PC-9 (cell line): ENCODE measurements around the gene OR12D1. TPM values are rescaled to one million over a fixed set of nuclear protein-coding genes. Genes with fewer than 3 reads are reported as not detected.

Experiments used
- BruUV-seq: library from RNA; stranded (reverse); fragments of 400-500 nt; replicated peaks from 2 replicates; lab custom pipeline; 2021; lab: Mats Ljungman, UMichigan
- CTCF ChIA-PET: fragments of 300-600 bp; sonication (Branson Sonifier 250); formaldehyde crosslinking; loops from one replicate; lab custom pipeline; 2022; ENCODE audit warnings: antibody characterized with exemption; lab: Charles Lee
- POLR2A ChIA-PET: fragments of 300-600 bp; sonication (Branson Sonifier 250); formaldehyde crosslinking; loops from one replicate; lab custom pipeline; 2022; ENCODE audit warnings: antibody characterized with exemption; ENCODE audit not compliant: unreplicated experiment; lab: Charles Lee
- DNase-seq, 2 experiments: peaks; one replicate each; pipeline versions ENCODE4 v3.0.0 to v3.0.0-alpha.2; 2015 to 2022; ENCODE audit warnings: mixed read lengths in 1 of 2
- H2AFZ ChIP-seq: fragments of 200-600 bp; sonication (generic); 2 replicates; pipeline ENCODE4 v1.8.1; 2017; ENCODE audit warnings: antibody characterized with exemption
- H3F3A ChIP-seq: fragments of 200-600 bp; sonication (generic); 2 replicates; pipeline ENCODE4 v1.8.1; 2017; ENCODE audit warnings: antibody characterized with exemption, mild to moderate bottlenecking, low read depth; ENCODE audit not compliant: insufficient read depth
- H3K27ac ChIP-seq: fragments of 200-600 bp; sonication (generic); 2 replicates; pipeline ENCODE4 v1.6.1; 2016; ENCODE audit warnings: mixed run types
- H3K27me3 ChIP-seq: fragments of 200-600 bp; sonication (generic); 2 replicates; pipeline ENCODE4 v1.6.1; 2016; ENCODE audit warnings: low read depth, mixed run types; ENCODE audit not compliant: insufficient read depth
- H3K36me3 ChIP-seq: fragments of 200-600 bp; sonication (generic); 2 replicates; pipeline ENCODE4 v1.6.1; 2016; ENCODE audit warnings: low read depth, mixed run types
- H3K4me1 ChIP-seq: fragments of 200-600 bp; sonication (generic); replicated peaks from 2 replicates; pipeline ENCODE4 v1.6.1; 2016; ENCODE audit warnings: mixed run types; ENCODE audit not compliant: insufficient read depth
- H3K4me2 ChIP-seq: fragments of 200-600 bp; sonication (generic); 2 replicates; pipeline ENCODE4 v1.6.1; 2017; ENCODE audit warnings: mixed run types
- H3K4me3 ChIP-seq: fragments of 200-600 bp; sonication (generic); 2 replicates; pipeline ENCODE4 v1.6.1; 2016; ENCODE audit warnings: mixed run types
- H3K79me2 ChIP-seq: fragments of 200-600 bp; sonication (generic); 2 replicates; pipeline ENCODE4 v1.6.1; 2017; ENCODE audit warnings: low read depth, mixed run types
- H3K9me2 ChIP-seq: fragments of 200-600 bp; sonication (generic); 2 replicates; pipeline ENCODE4 v1.8.1; 2017; ENCODE audit warnings: mild to moderate bottlenecking; ENCODE audit not compliant: insufficient read depth
- H3K9me3 ChIP-seq: fragments of 200-600 bp; sonication (generic); 2 replicates; pipeline ENCODE4 v1.8.1; 2016; ENCODE audit warnings: low read depth; ENCODE audit not compliant: insufficient read depth
- H4K20me1 ChIP-seq: fragments of 200-600 bp; sonication (generic); 2 replicates; pipeline ENCODE4 v1.8.1; 2017; ENCODE audit not compliant: insufficient read depth
- CTCF ChIP-seq: fragments of 200-600 bp; sonication (generic); conservative IDR thresholded peaks from 2 replicates; pipeline ENCODE4 v1.6.1; 2017; ENCODE audit warnings: mixed run types, antibody characterized with exemption, mild to moderate bottlenecking, moderate library complexity
- EZH2 ChIP-seq: fragments of 200-600 bp; sonication (generic); IDR thresholded peaks from 2 replicates; pipeline ENCODE4 v1.8.0; 2017; ENCODE audit warnings: antibody characterized with exemption, low read depth
- intact Hi-C: fragments of 100-400 bp; cut with micrococcal nuclease; formaldehyde crosslinking; loops from one replicate; pipeline ENCODE4 v1.10.0; 2022; ENCODE audit not compliant: unreplicated experiment
- total RNA-seq: library from RNA; stranded (reverse); gene quantifications from 2 replicates; pipeline ENCODE4 v1.2.3, GENCODE V29; 2021

Gene OR12D1
- total RNA-seq, 1 experiment from 2014 or later: not detected

GRCh38 chr6:29376003-29376402, 38.7 kb upstream of the OR12D1 start:
- no peaks in the 10 kb centered on the region for H3K9me3 ChIP-seq
- no peaks in the 10 kb centered on the region for H3K27me3 ChIP-seq
- H3K36me3 ChIP-seq: no peaks in the 10 kb centered on the region
- TF ChIP-seq EZH2: no peak
- TF ChIP-seq CTCF: no peak
- ChIA-PET CTCF (no interaction called here), POLR2A (no interaction called here)
- no peak overlapping the region for H3K4me2 ChIP-seq
- H3K4me1 ChIP-seq: no peaks in the 10 kb centered on the region
- no peak overlapping the region for H3K27ac ChIP-seq
- DNase-seq: no peak
- intact Hi-C loops: no loop called here
- H3F3A ChIP-seq: no peaks in the 10 kb centered on the region
- no TSS peak for BruUV-seq
- no peaks in the 10 kb centered on the region for H3K9me2 ChIP-seq
- H3K4me3 ChIP-seq: no peak overlapping the region
- no peak overlapping the region for H2AFZ ChIP-seq
- H4K20me1 ChIP-seq: no peaks in the 10 kb centered on the region
- no peaks in the 10 kb centered on the region for H3K79me2 ChIP-seq

GRCh38 chr6:29388533-29388932, 26.2 kb upstream of the OR12D1 start:
- no peak for TF ChIP-seq EZH2
- TF ChIP-seq CTCF: no peak
- intact Hi-C loops: no loop called here
- no peaks in the 10 kb centered on the region for H3K4me1 ChIP-seq
- no peaks in the 10 kb centered on the region for H3K9me2 ChIP-seq
- no peak overlapping the region for H3K4me3 ChIP-seq
- no peak overlapping the region for H3K4me2 ChIP-seq
- ChIA-PET CTCF (no interaction called here), POLR2A (no interaction called here)
- H3K79me2 ChIP-seq: no peaks in the 10 kb centered on the region
- no TSS peak for BruUV-seq
- no peak for DNase-seq
- no peaks in the 10 kb centered on the region for H4K20me1 ChIP-seq
- H3F3A ChIP-seq: no peaks in the 10 kb centered on the region
- no peak overlapping the region for H3K27ac ChIP-seq
- H3K9me3 ChIP-seq: no peaks in the 10 kb centered on the region
- H2AFZ ChIP-seq: no peak overlapping the region
- H3K27me3 ChIP-seq: 0 out of 2 replicates have a peak, but pooled peaks cover 4% of the 10 kb centered on the region
- no peaks in the 10 kb centered on the region for H3K36me3 ChIP-seq

- 0 out of 2 replicates have a peak, but pooled peaks cover 5% of the 10 kb centered on the region for H3K27me3 ChIP-seq
These were observed 19.4 kb upstream of the OR12D1 start, which contains the start of gene OR12D2 for GRCh38 chr6:29395331-29395730. Gene OR12D2, plus strand, starts transcription at chr6:29395631. Its CDS starts 1,069 bp downstream, at chr6:29396700.

More at GRCh38 chr6:29395331-29395730, 19.4 kb upstream of the OR12D1 start, which contains the start of gene OR12D2:
- no peaks in the 10 kb centered on the region for H3K79me2 ChIP-seq
- no peak within 1 kb of the TSS for H3K4me2 ChIP-seq
- H3K4me1 ChIP-seq: no peaks in the 10 kb centered on the region
- TF ChIP-seq CTCF (no peak), EZH2 (no peak)
- H4K20me1 ChIP-seq: no peaks in the 10 kb centered on the region
- BruUV-seq: no TSS peak
- H3K9me3 ChIP-seq: no peaks in the 10 kb centered on the region
- POLR2A ChIA-PET: no interaction called here
- no peak within 1 kb of the TSS for H3K4me3 ChIP-seq
- no peaks in the 10 kb centered on the region for H3F3A ChIP-seq
- DNase-seq: no peak
- intact Hi-C loops: no loop called here
- H3K27ac ChIP-seq: no peak within 1 kb of the TSS
- H3K36me3 ChIP-seq: no peaks in the 10 kb centered on the region
- H3K9me2 ChIP-seq: no peaks in the 10 kb centered on the region
- CTCF ChIA-PET: no interaction called here
- no peak within 1 kb of the TSS for H2AFZ ChIP-seq
